T47D (cell line): Measurements from ENCODE around the gene ONECUT1.

Source experiments
- DNase-seq, 2 experiments: peaks; one replicate each; pipeline versions ENCODE4 v3.0.0 to v3.0.0-alpha.2; 2011 to 2012; ENCODE audit warnings: low read depth in 1 of 2, low spot score in 1 of 2
- JUND ChIP-seq: IDR thresholded peaks from 2 replicates; pipeline ENCODE4 v1.6.1; 2012; ENCODE audit warnings: low read depth
- in situ Hi-C: cut with HindIII; loops from 2 replicates; pipeline ENCODE4 v1.10.0; 2016; ENCODE audit warnings: low sequenced_read_pairs, low pct_unique_long_range_greater_than_20kb

The ONECUT1 gene

GRCh38 chr15:52803108-52803466 is 13.0 kb upstream of the ONECUT1 start:
- TF ChIP-seq JUND = no peak
- DNase-seq = no peak
- in situ Hi-C loops = no loop called here

- in situ Hi-C loops = no loop called here
- no peak for TF ChIP-seq JUND
- no peak for DNase-seq
Measured at GRCh38 chr15:52802110-52802509, 12.0 kb upstream of the ONECUT1 start.

GRCh38 chr15:52801748-52802085 is 11.6 kb upstream of the ONECUT1 start:
- no peak for TF ChIP-seq JUND
- in situ Hi-C loops = no loop called here
- DNase-seq = no peak

- DNase-seq = no peak
- no peak for TF ChIP-seq JUND
- in situ Hi-C loops = no loop called here
Measured at GRCh38 chr15:52800828-52801747, 11.0 kb upstream of the ONECUT1 start.

- no peak for DNase-seq
- in situ Hi-C loops = no loop called here
- no peak for TF ChIP-seq JUND
Measured at GRCh38 chr15:52799145-52799811, 9.1 kb upstream of the ONECUT1 start.

- in situ Hi-C loops = no loop called here
- TF ChIP-seq JUND = no peak
- no peak for DNase-seq
Measured at GRCh38 chr15:52798529-52799101, 8.5 kb upstream of the ONECUT1 start.

- DNase-seq = no peak
- in situ Hi-C loops = no loop called here
- TF ChIP-seq JUND = no peak
Measured at GRCh38 chr15:52797625-52798501, 7.7 kb upstream of the ONECUT1 start.

- TF ChIP-seq JUND = no peak
- DNase-seq = no peak
- in situ Hi-C loops = no loop called here
Measured at GRCh38 chr15:52796753-52797520, 6.8 kb upstream of the ONECUT1 start.

- in situ Hi-C loops = no loop called here
Measured at GRCh38 chr15:52796228-52796521, 6.0 kb upstream of the ONECUT1 start.

GRCh38 chr15:52795464-52796227 is 5.5 kb upstream of the ONECUT1 start:
- DNase-seq = no peak
- in situ Hi-C loops = no loop called here

More at GRCh38 chr15:52796228-52796521, 6.0 kb upstream of the ONECUT1 start:
- no peak for TF ChIP-seq JUND
- no peak for DNase-seq

More at GRCh38 chr15:52795464-52796227, 5.5 kb upstream of the ONECUT1 start:
- TF ChIP-seq JUND = no peak
